ENCODE data around the gene DMTF1. TPM values are rescaled to one million over a fixed set of nuclear protein-coding genes. Genes with fewer than 3 reads are reported as not detected.
A peak's percentile ranks its signal among the peaks of the same experiment; 100 is the strongest.

Gene DMTF1
- total and polyA plus RNA-seq, 10 of the 15 experiments (the other 5 are each of a cell fraction or from before 2014, with no cell fraction given) = 24.3 to 191 (median 72.0) TPM

DNA sequence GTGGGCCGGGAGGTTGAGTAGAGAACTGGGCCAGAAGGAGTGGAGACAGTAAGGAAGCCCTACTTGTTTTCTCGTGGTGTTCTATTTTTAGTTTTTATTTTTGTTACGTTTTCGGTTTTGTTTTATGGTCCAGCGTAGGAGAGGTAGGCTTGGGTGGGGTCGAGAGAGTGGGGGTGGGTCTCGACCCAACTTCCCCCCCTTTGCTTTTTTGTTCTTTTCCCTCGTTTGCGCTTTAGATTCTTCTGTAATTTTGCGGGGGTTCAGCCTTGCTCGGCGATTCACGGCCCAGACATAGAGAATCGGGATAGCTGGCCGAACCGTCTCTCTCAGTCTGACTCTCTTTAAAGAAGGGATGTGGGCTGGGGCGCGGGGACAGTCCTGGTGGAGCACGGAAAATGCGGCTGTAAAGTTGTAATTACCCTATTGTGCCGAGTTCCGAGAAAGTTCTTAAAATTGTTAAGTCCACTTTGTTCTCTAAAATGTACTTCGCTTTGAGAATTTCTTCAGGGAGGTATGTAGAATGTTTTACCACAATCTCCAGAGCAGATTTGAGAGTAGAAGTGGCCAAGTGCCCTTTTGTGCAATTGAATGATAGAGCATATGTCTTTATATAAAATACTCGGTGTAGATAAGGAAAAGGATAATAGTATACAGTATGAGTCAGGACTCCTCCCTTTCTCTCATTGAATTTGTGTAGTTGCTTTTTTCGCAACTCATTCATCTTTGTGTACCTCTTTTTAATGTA, 816 bp downstream of the DMTF1 start:
- Histone ChIP-seq H2AFZ (ENCODE audit: control insufficient read depth, low read depth, low read length) (peak overlapping the region; percentile 12; the same call in 1 of the 2 replicates), H3K4me2 (ENCODE audit: control insufficient read depth, insufficient read depth) (peak overlapping the region; percentile 72), H3K79me2 (ENCODE audit: control insufficient read depth, insufficient read depth, low read length) (peaks cover 65% of the 10 kb centered on the region), H3K4me1 (ENCODE audit: control insufficient read depth, insufficient read depth, low read length) (no peaks in the 10 kb centered on the region), H4K20me1 (ENCODE audit: control insufficient read depth, insufficient read depth) (no peaks in the 10 kb centered on the region; the same call in 1 of the 2 replicates), H3K27ac (ENCODE audit: control insufficient read depth, insufficient read depth) (peak overlapping the region; percentile 99), H3K4me3 (peak overlapping the region; percentile 91), H3K9ac (ENCODE audit: control insufficient read depth, insufficient read depth, low read length) (peak overlapping the region; percentile 97), H3K36me3 (ENCODE audit: control insufficient read depth in 2 of 2, insufficient read depth in 2 of 2, low read length in 1 of 2) (peaks cover 0 to 3% of the 10 kb centered on the region in 2 experiments; a peak in 1 of 4 replicates), H3K27me3 (replicated peaks in 1 of 2; ENCODE audit: control insufficient read depth in 2 of 2, insufficient read depth in 2 of 2, low read length in 1 of 2) (no peaks in the 10 kb centered on the region), H3K9me3 (replicated peaks; ENCODE audit: control insufficient read depth, insufficient read depth, low read length) (no peaks in the 10 kb centered on the region)
- WGBS (ENCODE audit: insufficient coverage, insufficient replicate concordance, low lambda C conversion rate, missing lambda C conversion rate) = 2% methylated on average over 21 of the region's 25 CpGs
- BruUV-seq (replicated peaks) = TSS peak; percentile 73
- ATAC-seq = peak; percentile 32
- ChIA-PET CTCF (interaction anchor here (0.6 to 6.8 kb wide), 9 partner anchors 13 to 321 kb away, joined by 3 to 24 read pairs (median 4); no protein-coding TSS in a partner anchor), SMC1A (ENCODE audit: uncharacterized antibody, unreplicated experiment) (interaction anchor here (0.9 to 7.7 kb wide), 13 partner anchors 8 to 66 kb away, joined by 3 to 112 read pairs (median 5); partner anchors contain the start of gene TMEM243), RAD21 (ENCODE audit: unreplicated experiment) (interaction anchor here (0.6 to 6.0 kb wide), 10 partner anchors 8 to 864 kb away, joined by 3 to 153 read pairs (median 5); partner anchors contain the start of gene TMEM243), POLR2A (interaction anchor here (0.6 to 10.2 kb wide), 8 partner anchors 8 to 699 kb away, joined by 3 to 215 read pairs (median 6); partner anchors contain the start of genes CROT and TMEM243)
- FAIRE-seq = no peak
- intact Hi-C loops (cut with micrococcal nuclease; ENCODE audit: unreplicated experiment) (loop anchor here (1.0 to 10.0 kb wide), 5 partner anchors 66 to 1062 kb away; partner anchors contain the start of genes DBF4, SLC25A40 and TMEM243), in situ Hi-C loops (cut with MboI) (no loop called here)
- no peak for DNase-seq (ENCODE audit: low read depth, low spot score)
- no peak for TF ChIP-seq NFXL1 (IDR thresholded peaks at IDR 0.05; ENCODE audit: borderline replicate concordance)
- no peak for TF ChIP-seq SMARCA5 (IDR thresholded peaks at IDR 0.05)
- no peak for TF ChIP-seq BMI1 (IDR thresholded peaks at IDR 0.05; ENCODE audit: borderline replicate concordance)
- no peak for TF ChIP-seq FOXM1 (IDR thresholded peaks at IDR 0.05; ENCODE audit: low read depth, low read length)
- no peak for TF ChIP-seq RUNX3 (IDR thresholded peaks at IDR 0.05; ENCODE audit: low read length)
- TF ChIP-seq, protein P1, sequence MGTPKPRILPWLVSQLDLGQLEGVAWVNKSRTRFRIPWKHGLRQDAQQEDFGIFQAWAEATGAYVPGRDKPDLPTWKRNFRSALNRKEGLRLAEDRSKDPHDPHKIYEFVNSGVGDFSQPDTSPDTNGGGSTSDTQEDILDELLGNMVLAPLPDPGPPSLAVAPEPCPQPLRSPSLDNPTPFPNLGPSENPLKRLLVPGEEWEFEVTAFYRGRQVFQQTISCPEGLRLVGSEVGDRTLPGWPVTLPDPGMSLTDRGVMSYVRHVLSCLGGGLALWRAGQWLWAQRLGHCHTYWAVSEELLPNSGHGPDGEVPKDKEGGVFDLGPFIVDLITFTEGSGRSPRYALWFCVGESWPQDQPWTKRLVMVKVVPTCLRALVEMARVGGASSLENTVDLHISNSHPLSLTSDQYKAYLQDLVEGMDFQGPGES (IDR thresholded peaks at IDR 0.05) = no peak
- TF ChIP-seq SREBF1 (IDR thresholded peaks at IDR 0.05; ENCODE audit: low read length) = no peak
- no peak for TF ChIP-seq SMC3 (IDR thresholded peaks at IDR 0.05; ENCODE audit: borderline replicate concordance, low read length)
- TF ChIP-seq, protein P2, sequence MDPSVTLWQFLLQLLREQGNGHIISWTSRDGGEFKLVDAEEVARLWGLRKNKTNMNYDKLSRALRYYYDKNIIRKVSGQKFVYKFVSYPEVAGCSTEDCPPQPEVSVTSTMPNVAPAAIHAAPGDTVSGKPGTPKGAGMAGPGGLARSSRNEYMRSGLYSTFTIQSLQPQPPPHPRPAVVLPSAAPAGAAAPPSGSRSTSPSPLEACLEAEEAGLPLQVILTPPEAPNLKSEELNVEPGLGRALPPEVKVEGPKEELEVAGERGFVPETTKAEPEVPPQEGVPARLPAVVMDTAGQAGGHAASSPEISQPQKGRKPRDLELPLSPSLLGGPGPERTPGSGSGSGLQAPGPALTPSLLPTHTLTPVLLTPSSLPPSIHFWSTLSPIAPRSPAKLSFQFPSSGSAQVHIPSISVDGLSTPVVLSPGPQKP (IDR thresholded peaks at IDR 0.05; ENCODE audit: low read depth, low read length) = no peak
- TF ChIP-seq BRCA1 (IDR thresholded peaks at IDR 0.05; ENCODE audit: low read depth, low read length) = no peak
- TF ChIP-seq ZNF622 (IDR thresholded peaks at IDR 0.05) = no peak
- no peak for TF ChIP-seq RCOR1 (conservative IDR thresholded peaks at IDR 0.05; ENCODE audit: low read depth, low read length)
- no peak for TF ChIP-seq CREM (IDR thresholded peaks at IDR 0.05; ENCODE audit: low read depth)
- no peak for TF ChIP-seq ZNF217 (IDR thresholded peaks at IDR 0.05)
- TF ChIP-seq POLR2AphosphoS2 (IDR thresholded peaks at IDR 0.05; ENCODE audit: low read depth, low read length) = 0 out of 2 replicates have a peak, but pooled peaks have one; percentile 18
- 0 out of 2 replicates have a peak, but pooled peaks have one; percentile 2 for TF ChIP-seq PML (IDR thresholded peaks at IDR 0.05; ENCODE audit: low read length)
- TF ChIP-seq SMAD5 (IDR thresholded peaks at IDR 0.05; ENCODE audit: low read depth) = no peak
- no peak for TF ChIP-seq RBBP5 (conservative IDR thresholded peaks at IDR 0.05)
- TF ChIP-seq, protein P3, sequence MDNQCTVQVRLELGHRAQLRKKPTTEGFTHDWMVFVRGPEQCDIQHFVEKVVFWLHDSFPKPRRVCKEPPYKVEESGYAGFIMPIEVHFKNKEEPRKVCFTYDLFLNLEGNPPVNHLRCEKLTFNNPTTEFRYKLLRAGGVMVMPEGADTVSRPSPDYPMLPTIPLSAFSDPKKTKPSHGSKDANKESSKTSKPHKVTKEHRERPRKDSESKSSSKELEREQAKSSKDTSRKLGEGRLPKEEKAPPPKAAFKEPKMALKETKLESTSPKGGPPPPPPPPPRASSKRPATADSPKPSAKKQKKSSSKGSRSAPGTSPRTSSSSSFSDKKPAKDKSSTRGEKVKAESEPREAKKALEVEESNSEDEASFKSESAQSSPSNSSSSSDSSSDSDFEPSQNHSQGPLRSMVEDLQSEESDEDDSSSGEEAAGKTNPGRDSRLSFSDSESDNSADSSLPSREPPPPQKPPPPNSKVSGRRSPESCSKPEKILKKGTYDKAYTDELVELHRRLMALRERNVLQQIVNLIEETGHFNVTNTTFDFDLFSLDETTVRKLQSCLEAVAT (IDR thresholded peaks at IDR 0.05) = peak; percentile 79; the same call in 1 of the 2 replicates

All from GM12878 (cell line).